GM18508 (cell line): ENCODE results near the gene FAM120C.

Experiments
- ATAC-seq: cut with Tn5 transposase; IDR thresholded peaks from one replicate; pipeline ENCODE4 v1.9.1; 2021; ENCODE audit warnings: moderate number of reproducible peaks; ENCODE audit not compliant: insufficient read depth, unreplicated experiment

The FAM120C gene

DNA sequence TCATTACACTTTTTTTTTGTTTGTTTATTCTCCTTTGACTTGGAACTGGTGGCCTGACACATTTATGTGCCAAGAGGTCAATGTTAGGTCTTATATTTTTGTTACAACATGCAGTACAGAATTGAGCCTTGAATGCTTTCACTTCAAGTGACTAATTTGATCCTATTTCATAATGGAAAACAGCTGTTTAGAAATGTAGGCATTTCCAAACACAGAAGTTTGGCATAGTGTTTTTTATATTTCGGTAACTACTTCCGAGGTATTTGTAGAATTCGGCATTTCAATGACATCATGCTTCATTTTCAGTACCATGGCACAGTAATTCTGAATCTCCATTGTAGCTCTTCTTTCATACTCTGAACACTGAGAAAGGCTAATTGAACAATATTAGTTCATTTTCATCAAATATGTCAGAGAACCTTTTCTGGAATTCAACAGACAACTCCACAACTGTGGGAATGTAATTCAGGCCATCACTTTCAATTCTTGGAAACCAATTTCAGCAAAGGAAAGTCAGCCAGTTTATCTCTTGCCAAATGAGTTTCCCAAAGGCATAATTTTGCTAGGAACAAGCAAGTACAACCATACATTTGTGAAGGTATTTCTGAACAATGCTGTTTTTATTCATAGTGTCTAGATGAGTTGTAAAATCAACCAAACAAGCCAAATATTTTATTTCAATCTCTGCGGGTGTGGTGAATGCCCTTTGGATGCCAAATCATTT, 11.4 kb downstream of the FAM120C start:
- no peak for ATAC-seq

DNA sequence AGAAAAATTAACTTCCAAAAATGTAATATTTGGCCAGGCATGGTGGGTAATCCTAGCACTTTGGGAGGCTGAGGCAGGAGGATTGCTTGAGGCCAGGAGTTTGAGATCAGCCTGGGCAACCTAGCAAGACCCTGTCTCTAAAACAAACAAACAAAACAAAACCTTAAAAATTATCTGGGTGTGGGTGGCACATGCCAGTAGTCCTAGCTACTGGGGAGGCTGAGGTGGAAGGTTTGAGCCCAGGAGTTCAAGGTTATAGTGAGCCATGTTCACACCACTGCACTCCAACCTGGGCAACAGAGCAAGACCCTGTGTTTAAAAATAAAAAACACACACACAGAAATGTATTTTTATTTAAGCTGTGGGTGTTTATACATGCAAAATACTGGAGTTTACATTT, 12.0 kb downstream of the FAM120C start:
- ATAC-seq = no peak

DNA sequence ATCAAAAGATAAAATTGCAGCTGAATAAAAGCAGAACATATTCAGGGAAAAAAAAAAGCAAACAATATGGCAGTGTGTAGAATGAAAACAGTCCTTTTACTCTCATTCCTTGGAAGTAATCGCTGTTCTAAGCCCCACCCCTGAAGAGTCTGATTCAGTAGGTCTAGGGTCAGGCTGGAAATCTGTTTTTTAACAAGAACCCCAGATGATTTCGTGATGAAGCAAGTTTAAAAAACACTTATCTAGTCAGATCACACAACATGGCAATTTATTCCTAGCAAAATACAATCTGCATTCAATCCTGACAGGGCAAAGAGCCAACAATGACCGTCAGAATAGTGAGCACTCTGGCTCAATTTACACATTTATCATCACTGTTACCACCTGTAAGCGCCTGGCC, 16.1 kb downstream of the FAM120C start:
- no peak for ATAC-seq

- no peak for ATAC-seq
Measured at GRCh38 chrX:54157561-54157960, 25.5 kb downstream of the FAM120C start.

DNA sequence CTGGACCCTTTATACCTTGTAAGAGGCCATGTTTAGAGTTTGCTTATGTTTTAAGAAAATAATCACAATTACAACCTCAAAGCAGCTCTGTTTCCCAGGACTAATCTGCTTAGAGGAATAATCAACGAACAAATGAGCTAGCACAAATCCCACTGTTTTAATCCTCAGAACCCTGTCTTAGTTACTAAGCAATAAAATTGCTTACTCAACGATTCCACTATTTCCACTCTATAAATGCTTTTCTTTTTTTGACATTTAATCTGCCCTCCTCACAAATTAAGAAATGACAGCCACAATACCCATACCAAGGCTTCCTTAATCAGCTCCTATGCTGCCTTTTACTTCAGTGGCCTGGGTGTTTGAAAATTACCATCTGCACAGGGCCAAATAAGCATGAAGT, 48.8 kb downstream of the FAM120C start:
- no peak for ATAC-seq

DNA sequence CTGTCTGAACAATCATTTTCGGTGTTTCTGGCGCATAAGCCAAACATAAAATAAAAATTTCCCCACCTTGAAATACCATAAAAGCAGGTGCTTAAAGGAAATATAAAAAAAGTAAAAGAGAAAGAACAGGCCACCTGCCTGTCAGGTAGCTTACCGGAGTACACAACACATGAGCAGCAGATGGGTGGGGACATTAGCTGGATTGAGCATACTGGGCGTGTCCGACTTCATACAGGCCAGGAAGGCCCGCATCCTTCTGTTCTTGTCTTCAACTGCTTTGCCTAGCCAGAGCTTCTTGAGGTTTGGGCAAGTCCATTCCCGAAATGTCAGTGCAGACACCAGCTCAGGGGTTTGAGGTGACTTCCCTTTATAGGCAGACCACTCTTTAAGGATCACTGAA, 66.7 kb downstream of the FAM120C start:
- ATAC-seq = no peak

DNA sequence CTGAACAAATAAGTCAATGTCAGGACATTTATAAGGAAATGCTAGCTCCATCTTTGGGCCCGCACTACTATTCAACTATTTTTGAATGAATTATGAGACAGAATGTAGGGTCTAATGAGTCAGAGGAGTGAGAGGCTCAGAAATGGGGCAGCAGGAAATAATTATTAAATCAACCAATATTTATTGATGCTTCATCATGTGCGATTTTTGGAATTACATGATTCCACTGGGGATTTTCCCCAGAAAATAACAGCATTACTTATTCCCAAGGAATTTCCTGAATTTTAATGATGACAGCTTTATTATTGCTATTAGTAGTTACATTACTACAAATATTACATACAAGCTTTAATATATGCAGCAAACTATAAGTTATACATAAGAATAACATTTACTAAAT, 89.5 kb downstream of the FAM120C start:
- ATAC-seq = no peak

DNA sequence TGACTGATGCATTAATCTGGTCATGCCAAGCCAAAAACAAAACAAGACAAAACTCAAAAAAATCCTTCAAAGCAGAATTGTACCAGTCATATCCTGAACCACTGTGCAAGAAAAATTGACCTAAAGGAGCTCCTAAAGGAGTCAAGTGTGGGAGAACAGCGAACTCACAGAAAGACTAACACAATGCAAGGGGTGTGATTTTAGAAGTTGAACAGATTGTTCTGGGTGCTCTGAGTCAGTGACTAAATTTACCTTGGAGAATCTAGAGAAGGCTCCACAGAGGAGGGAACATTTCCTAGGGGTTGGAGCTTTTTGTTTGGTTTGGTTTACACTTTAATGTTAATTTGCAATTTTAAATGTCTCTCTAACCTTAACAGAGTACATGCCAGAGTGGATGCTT, 89.9 kb downstream of the FAM120C start:
- ATAC-seq = no peak

- no peak for ATAC-seq
Measured at GRCh38 chrX:54090880-54091279, 92.2 kb downstream of the FAM120C start.

GRCh38 chrX:54089191-54089590, 93.9 kb downstream of the FAM120C start:
- ATAC-seq = no peak

- ATAC-seq = no peak
Measured at GRCh38 chrX:54087661-54088060, 95.4 kb downstream of the FAM120C start.

GRCh38 chrX:54085666-54086065, 97.4 kb downstream of the FAM120C start:
- ATAC-seq = no peak

DNA sequence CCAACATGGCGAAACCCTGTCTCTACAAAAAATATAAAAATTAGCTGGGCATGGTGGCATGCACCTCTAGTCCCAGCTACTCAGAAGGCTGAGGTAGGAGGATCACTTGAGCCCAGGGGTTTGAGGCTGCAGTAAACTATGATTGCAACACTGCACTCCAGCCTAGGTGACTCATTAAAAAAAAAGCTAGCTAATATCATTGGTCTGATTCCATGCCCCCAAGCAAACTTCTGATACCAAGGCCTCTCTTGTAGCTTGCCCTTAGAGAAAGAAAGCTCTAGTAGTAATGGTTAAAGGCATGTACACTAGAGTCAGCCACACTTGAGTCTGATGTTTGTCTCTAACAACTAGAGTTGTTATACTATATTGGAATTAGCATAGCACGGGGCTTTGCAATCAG, 106.2 kb downstream of the FAM120C start:
- no peak for ATAC-seq

DNA sequence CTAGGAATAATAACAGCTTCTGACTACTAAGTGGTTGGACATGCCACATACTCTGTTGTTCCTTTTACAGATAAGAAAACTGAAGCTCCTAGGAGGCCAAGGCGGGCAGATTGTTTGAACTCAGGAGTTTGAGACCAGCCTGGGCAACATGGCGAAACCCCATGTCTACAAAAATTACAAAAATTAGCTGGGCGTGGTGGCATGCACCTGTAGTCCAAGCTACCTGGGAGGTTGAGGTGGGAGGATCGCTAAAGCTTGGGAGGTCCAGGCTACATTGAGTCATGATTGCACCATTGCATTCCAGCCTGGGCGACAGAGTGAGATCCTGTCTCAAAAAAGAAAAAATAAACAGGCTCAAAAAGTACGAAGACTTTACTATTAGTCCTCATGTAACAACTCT, 108.2 kb downstream of the FAM120C start:
- no peak for ATAC-seq

DNA sequence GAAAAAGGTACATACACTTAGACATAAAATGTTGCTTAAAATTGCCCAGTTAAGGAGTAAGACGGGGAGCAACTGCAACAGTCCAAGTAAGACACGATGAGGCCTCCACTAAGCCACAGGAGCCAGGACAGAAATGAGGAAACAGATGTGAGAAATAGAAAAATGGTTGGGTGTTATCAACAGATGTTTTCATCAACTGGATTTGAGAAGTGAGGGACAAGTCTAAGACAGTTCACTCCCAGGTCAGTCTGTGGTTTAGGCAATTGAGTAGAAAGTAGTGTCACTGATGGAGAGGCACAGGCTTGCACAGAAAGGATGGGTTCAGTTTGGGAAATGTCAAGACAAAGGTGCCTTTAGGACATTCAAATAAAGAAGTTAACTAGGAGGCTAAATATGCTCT, 115.3 kb downstream of the FAM120C start:
- no peak for ATAC-seq

- ATAC-seq = no peak
Measured at GRCh38 chrX:54066841-54067240, 116.2 kb downstream of the FAM120C start.

DNA sequence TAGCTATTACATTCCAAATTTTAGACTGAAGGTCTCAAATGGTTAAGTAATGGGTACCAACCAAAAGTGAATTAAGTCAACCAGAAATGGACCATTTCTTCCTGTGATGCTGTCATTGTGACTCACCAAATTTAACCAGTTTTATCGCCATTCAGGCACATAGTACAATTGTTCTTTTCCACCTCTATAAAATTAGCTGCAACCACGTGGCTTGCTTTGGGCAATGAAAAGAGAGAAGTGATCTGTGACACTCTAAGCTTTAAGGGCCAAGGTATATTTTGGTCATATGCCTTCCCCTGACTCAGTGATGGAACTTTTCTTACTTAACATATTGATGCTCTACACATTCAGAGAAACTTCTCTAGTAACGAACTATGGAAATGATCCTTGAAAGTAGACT, 118.5 kb downstream of the FAM120C start:
- no peak for ATAC-seq

DNA sequence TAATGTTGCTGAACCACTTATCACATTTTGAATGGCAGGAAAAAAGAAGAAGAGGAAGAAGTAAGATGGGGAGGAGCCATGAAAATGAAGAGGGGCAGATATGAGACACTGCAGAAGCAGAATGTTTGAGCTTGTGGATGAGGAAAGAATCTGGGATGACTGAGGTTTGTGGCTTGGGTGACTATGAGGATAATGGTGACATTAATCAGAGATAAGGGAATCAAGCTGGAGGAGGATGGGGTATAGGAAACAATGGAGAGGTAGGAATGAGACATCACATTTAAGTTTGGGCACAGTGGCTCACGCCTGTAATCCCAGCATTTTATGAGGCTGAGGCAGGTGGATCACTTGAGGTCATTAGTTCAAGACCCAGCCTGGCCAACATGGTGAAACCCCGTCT, 119.7 kb downstream of the FAM120C start:
- no peak for ATAC-seq

DNA sequence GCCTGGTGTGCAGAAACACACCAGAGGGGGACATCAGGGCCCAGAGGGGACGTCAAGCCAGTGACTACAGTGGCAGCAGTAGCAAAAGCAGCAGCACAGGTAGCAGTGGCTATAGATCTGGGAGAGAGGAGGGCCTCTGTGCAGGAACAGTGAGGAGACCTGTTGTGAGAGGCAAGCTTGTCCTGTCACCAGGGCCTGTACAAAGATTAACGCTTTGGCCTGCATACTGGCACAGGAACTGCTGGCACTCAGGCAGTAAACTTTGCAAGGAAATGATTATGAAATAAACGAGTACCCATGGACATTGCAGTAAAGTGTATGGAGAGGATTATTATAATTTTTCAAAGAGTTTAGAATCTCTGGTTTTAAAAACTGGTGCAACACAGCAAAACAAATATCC, 133.3 kb downstream of the FAM120C start:
- no peak for ATAC-seq

- no peak for ATAC-seq
Measured at GRCh38 chrX:54048412-54048811, 134.6 kb downstream of the FAM120C start.

DNA sequence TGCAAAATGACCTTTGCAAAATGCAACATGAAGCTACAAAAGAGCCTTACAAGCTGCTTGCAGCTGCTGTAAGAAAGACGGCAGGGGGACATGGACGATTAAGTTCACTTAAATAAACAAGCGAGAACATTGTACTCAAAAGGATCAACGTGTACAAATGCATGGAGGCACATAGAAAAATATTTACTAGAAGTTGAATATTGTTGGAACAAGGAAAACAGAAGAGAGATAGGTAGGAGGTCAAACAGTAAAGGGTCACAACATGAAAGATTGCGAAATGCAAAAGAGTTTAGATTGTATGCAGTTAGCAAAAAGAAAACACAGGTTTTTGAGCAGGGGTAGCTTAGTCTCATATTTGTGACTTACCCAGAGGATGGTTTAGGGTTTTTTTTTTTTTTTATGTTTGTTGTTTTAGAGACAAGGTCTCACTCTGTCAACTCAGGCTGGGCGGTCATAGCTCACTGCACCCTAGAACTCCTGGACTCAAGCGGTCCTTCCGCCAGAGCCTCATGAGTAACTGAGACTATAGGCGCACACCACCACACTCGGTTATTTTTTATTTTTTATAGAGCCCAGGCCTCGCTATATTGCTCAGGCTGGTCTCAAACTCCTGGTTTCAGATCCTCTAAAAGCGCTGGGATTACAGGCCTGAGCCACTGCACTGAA, 137.4 kb downstream of the FAM120C start:
- no peak for ATAC-seq

DNA sequence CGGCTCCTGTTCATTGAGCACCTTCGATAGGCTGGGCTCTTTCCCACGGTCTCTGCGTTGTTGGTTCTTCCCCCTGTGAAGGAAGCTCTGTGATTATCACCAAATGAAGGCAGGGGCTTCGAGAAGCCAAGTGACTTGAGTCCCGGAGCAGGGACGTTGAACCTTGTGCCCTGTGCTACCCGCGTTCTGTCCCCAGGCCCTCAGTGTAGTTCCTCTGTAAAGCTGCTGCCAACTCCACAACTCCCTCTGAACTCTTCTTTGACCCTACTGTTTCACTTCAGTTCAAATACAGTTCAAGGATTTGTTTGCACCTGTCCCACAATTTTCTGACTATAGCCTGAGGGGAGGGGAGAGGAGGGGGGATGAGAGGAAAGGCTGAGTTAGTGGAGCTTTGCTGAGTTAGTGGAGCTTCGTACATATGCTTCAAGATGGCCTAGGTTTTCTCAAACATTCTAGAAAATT, 138.1 kb downstream of the FAM120C start:
- no peak for ATAC-seq
